Astrocyte (in vitro differentiated cells and primary cell): ENCODE results near the gene AASS.

Source experiments
- CTCF ChIP-seq: IDR thresholded peaks from 2 replicates; pipeline ENCODE4 v1.5.1; 2011; ENCODE audit warnings: low read depth, mild to moderate bottlenecking, inconsistent platforms, low read length, moderate library complexity; ENCODE audit not compliant: insufficient read depth
- EZH2 ChIP-seq: IDR thresholded peaks from 2 replicates; pipeline ENCODE4 v1.6.1; 2012; ENCODE audit warnings: mild to moderate bottlenecking, low read length, inconsistent platforms; ENCODE audit not compliant: insufficient read depth

- TF ChIP-seq CTCF = no peak
- TF ChIP-seq EZH2 = no peak
Observed at GRCh38 chr7:122135275-122135674, 8.8 kb downstream of the AASS start.
